ENCODE data around the gene DIO1. TPM values are rescaled to one million over a fixed set of nuclear protein-coding genes. Genes with fewer than 3 reads are reported as not detected.

Gene DIO1
- total and polyA plus RNA-seq, 2 of the 8 experiments (the other 6 are each of a cell fraction or from before 2014, with no cell fraction given) = 0.14 TPM; not detected in 1

DNA sequence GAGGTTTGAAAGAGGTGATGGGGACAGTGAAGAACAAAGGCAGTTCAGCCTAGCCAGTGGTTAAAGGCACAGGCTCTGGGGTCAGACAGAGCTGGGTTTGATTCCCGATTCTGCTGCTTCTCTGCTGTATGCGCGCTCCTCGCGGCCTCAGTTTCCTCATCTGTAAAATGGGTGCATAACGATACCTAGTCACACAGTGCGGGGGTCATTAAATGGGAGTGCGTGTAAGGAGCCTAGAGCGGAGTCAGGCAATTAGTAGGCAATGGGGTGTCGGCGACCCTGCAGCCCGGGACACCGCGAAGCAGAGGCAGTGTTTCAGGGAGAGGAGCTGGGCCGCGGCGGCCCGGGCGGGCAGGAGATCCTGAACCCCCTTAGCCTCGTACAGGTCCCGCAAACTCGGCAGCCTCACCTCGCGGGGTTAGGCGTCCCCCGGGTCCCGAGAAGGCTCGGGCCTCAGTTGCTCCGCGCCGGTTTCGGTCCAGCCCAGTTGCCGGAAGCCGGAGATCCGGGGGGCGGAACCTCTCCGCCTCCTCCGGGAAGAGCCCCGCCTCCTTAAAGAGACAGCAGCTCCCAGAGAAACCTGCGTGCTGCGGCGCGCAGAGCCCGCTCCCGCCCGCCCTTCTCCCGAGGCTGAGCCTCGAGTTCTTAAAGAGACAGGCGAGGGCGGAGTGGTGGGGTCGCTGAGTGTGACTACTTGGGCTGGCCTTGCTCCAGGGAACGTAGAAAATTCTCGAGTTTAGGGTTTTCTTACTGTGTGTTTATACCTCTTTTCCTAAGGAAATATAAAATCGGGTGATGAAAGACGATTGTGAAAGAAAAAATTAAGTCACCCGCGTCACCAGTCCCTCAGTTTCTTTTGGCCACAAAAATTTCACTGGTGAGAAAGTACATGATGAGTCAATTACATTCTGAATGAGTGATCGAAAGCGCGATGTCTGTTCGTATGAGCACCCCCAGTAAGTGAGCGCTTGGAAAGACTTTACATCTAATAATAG, 4.4 kb upstream of the DIO1 start, which contains the start of gene YIPF1 (continued):
- no peak for TF ChIP-seq HDAC6 (IDR thresholded peaks at IDR 0.05; ENCODE audit: low read depth, low read length)
- TF ChIP-seq NANOG (IDR thresholded peaks at IDR 0.05; ENCODE audit: insufficient read depth, low read depth, low read length, poor library complexity, severe bottlenecking) = no peak
- TF ChIP-seq, protein P1, sequence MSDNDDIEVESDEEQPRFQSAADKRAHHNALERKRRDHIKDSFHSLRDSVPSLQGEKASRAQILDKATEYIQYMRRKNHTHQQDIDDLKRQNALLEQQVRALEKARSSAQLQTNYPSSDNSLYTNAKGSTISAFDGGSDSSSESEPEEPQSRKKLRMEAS (IDR thresholded peaks at IDR 0.05) = peak; percentile 37
- TF ChIP-seq SAP30 (IDR thresholded peaks at IDR 0.05; ENCODE audit: insufficient read depth, insufficient replicate concordance, low read length) = no peak
- TF ChIP-seq, protein P2, sequence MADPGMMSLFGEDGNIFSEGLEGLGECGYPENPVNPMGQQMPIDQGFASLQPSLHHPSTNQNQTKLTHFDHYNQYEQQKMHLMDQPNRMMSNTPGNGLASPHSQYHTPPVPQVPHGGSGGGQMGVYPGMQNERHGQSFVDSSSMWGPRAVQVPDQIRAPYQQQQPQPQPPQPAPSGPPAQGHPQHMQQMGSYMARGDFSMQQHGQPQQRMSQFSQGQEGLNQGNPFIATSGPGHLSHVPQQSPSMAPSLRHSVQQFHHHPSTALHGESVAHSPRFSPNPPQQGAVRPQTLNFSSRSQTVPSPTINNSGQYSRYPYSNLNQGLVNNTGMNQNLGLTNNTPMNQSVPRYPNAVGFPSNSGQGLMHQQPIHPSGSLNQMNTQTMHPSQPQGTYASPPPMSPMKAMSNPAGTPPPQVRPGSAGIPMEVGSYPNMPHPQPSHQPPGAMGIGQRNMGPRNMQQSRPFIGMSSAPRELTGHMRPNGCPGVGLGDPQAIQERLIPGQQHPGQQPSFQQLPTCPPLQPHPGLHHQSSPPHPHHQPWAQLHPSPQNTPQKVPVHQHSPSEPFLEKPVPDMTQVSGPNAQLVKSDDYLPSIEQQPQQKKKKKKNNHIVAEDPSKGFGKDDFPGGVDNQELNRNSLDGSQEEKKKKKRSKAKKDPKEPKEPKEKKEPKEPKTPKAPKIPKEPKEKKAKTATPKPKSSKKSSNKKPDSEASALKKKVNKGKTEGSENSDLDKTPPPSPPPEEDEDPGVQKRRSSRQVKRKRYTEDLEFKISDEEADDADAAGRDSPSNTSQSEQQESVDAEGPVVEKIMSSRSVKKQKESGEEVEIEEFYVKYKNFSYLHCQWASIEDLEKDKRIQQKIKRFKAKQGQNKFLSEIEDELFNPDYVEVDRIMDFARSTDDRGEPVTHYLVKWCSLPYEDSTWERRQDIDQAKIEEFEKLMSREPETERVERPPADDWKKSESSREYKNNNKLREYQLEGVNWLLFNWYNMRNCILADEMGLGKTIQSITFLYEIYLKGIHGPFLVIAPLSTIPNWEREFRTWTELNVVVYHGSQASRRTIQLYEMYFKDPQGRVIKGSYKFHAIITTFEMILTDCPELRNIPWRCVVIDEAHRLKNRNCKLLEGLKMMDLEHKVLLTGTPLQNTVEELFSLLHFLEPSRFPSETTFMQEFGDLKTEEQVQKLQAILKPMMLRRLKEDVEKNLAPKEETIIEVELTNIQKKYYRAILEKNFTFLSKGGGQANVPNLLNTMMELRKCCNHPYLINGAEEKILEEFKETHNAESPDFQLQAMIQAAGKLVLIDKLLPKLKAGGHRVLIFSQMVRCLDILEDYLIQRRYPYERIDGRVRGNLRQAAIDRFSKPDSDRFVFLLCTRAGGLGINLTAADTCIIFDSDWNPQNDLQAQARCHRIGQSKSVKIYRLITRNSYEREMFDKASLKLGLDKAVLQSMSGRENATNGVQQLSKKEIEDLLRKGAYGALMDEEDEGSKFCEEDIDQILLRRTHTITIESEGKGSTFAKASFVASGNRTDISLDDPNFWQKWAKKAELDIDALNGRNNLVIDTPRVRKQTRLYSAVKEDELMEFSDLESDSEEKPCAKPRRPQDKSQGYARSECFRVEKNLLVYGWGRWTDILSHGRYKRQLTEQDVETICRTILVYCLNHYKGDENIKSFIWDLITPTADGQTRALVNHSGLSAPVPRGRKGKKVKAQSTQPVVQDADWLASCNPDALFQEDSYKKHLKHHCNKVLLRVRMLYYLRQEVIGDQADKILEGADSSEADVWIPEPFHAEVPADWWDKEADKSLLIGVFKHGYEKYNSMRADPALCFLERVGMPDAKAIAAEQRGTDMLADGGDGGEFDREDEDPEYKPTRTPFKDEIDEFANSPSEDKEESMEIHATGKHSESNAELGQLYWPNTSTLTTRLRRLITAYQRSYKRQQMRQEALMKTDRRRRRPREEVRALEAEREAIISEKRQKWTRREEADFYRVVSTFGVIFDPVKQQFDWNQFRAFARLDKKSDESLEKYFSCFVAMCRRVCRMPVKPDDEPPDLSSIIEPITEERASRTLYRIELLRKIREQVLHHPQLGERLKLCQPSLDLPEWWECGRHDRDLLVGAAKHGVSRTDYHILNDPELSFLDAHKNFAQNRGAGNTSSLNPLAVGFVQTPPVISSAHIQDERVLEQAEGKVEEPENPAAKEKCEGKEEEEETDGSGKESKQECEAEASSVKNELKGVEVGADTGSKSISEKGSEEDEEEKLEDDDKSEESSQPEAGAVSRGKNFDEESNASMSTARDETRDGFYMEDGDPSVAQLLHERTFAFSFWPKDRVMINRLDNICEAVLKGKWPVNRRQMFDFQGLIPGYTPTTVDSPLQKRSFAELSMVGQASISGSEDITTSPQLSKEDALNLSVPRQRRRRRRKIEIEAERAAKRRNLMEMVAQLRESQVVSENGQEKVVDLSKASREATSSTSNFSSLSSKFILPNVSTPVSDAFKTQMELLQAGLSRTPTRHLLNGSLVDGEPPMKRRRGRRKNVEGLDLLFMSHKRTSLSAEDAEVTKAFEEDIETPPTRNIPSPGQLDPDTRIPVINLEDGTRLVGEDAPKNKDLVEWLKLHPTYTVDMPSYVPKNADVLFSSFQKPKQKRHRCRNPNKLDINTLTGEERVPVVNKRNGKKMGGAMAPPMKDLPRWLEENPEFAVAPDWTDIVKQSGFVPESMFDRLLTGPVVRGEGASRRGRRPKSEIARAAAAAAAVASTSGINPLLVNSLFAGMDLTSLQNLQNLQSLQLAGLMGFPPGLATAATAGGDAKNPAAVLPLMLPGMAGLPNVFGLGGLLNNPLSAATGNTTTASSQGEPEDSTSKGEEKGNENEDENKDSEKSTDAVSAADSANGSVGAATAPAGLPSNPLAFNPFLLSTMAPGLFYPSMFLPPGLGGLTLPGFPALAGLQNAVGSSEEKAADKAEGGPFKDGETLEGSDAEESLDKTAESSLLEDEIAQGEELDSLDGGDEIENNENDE (IDR thresholded peaks at IDR 0.05; ENCODE audit: insufficient replicate concordance, low read length) = no peak
- no peak for TF ChIP-seq EGR1 (IDR thresholded peaks at IDR 0.05; ENCODE audit: borderline replicate concordance, low read depth, low read length)
- TF ChIP-seq HDAC2 (IDR thresholded peaks at IDR 0.05; ENCODE audit: borderline replicate concordance in 1 of 2, low read depth in 2 of 2, low read length in 2 of 2) = peak in 1 of 2 experiments; percentile 99; a peak in 2 of 4 replicates

Data from H1 (cell line).